CD8-positive, alpha-beta memory T cell (primary cell): ENCODE results near the gene BTN1A1. TPM values are rescaled to one million over a fixed set of nuclear protein-coding genes. Genes with fewer than 3 reads are reported as not detected.
"Not testable (repeated sequence)": the region's sequence is repeated elsewhere in the genome, so short reads cannot be mapped to it uniquely, and the experiment has no call there.

Source experiments
- CTCF ChIA-PET: fragments of 350-600 bp; sonication (Branson Sonifier 250); formaldehyde crosslinking; loops from one replicate; lab custom pipeline; 2021; ENCODE audit warnings: antibody characterized with exemption; lab: Charles Lee
- POLR2A ChIA-PET: fragments of 350-600 bp; sonication (Branson Sonifier 250); formaldehyde crosslinking; loops from one replicate; lab custom pipeline; 2021; ENCODE audit warnings: antibody characterized with exemption; lab: Charles Lee
- DNase-seq, 5 donors: peaks; one replicate each; pipeline versions ENCODE4 v3.0.0 to v3.0.0-alpha.2; 2020 to 2022; ENCODE audit warnings: mixed read lengths in 1 of 5
- H3K27ac ChIP-seq: one replicate; pipeline ENCODE4 v1.7.0; 2013; ENCODE audit warnings: low read depth, mild to moderate bottlenecking, low read length, moderate library complexity
- H3K27me3 ChIP-seq: 2 replicates; pipeline ENCODE4 v1.7.0; 2013; ENCODE audit warnings: low read length, mild to moderate bottlenecking; ENCODE audit not compliant: insufficient read depth, poor library complexity, severe bottlenecking
- H3K36me3 ChIP-seq: 2 replicates; pipeline ENCODE4 v1.7.0; 2013; ENCODE audit warnings: mild to moderate bottlenecking, low read length, moderate library complexity; ENCODE audit not compliant: insufficient read depth
- H3K4me1 ChIP-seq: 2 replicates; pipeline ENCODE4 v1.7.0; 2013; ENCODE audit warnings: mild to moderate bottlenecking, low read length, moderate library complexity; ENCODE audit not compliant: insufficient read depth
- H3K4me3 ChIP-seq: 2 replicates; pipeline ENCODE4 v1.7.0; 2013; ENCODE audit warnings: mild to moderate bottlenecking, low read length
- H3K9me3 ChIP-seq: 2 replicates; pipeline ENCODE4 v1.7.0; 2013; ENCODE audit warnings: mild to moderate bottlenecking, low read length
- H3K27ac Mint-ChIP-seq, 8 donors: one replicate each; pipeline ENCODE4 v1.8.0; 2020 to 2021; ENCODE audit warnings: mixed read lengths in 8 of 8, mild to moderate bottlenecking in 6 of 8, inconsistent platforms in 3 of 8, moderate library complexity in 3 of 8
- H3K27me3 Mint-ChIP-seq, 2 donors: one replicate each; pipeline ENCODE4 v1.8.0; 2020 to 2021; ENCODE audit warnings: mixed read lengths in 2 of 2, mild to moderate bottlenecking in 1 of 2, moderate library complexity in 1 of 2
- H3K36me3 Mint-ChIP-seq, 3 donors: one replicate each; pipeline ENCODE4 v1.8.0; 2020 to 2021; ENCODE audit warnings: mixed read lengths in 3 of 3, inconsistent platforms in 1 of 3, mild to moderate bottlenecking in 1 of 3
- H3K4me1 Mint-ChIP-seq, 3 donors: one replicate each; pipeline ENCODE4 v1.8.0; 2020 to 2021; ENCODE audit warnings: mixed read lengths in 3 of 3, inconsistent platforms in 1 of 3, mild to moderate bottlenecking in 1 of 3
- H3K4me3 Mint-ChIP-seq, 7 donors: one replicate each; pipeline ENCODE4 v1.8.0; 2020 to 2021; ENCODE audit warnings: mixed read lengths in 7 of 7, mild to moderate bottlenecking in 6 of 7, moderate library complexity in 4 of 7, inconsistent platforms in 2 of 7
- H3K9me3 Mint-ChIP-seq, 5 donors: one replicate each; pipeline ENCODE4 v1.8.0; 2020 to 2022; ENCODE audit warnings: mixed read lengths in 5 of 5, mild to moderate bottlenecking in 3 of 5, moderate library complexity in 2 of 5, inconsistent platforms in 1 of 5
- polyA plus RNA-seq: library from polyadenylated mRNA; unstranded; fragments of 300-500 nt; fragmentation: Illumina TruSeq; gene quantifications from one replicate; pipeline ENCODE4 v1.2.3, GENCODE V29; 2021
- total RNA-seq, 2 experiments: library from RNA; stranded (reverse); gene quantifications; one replicate each; pipeline ENCODE4 v1.2.3, GENCODE V29; 2021

The BTN1A1 gene
- total and polyA plus RNA-seq, 3 experiments from 2014 or later: 0.09 TPM; not detected in 2

GRCh38 chr6:26497610-26498009 lies 2.5 kb upstream of the BTN1A1 start:
- H3K27me3 Mint-ChIP-seq: peaks cover 11 to 18% of the 10 kb centered on the region in 2 donors
- peaks cover 10 to 14% (median 12%) of the 10 kb centered on the region in 3 donors for H3K4me1 Mint-ChIP-seq

GRCh38 chr6:26501482-26501986 lies 1.4 kb downstream of the BTN1A1 start:
- Mint-ChIP-seq H3K27ac (peak overlapping the region in 5 of 8 donors; percentile 6 to 84 (median 56)), H3K9me3 (no peaks in the 10 kb centered on the region), H3K4me3 (peak overlapping the region; percentile 59 to 85 (median 79)), H3K27me3 (peaks cover 13 to 34% of the 10 kb centered on the region in 2 donors), H3K36me3 (peaks cover 0 to 4% (median 0%) of the 10 kb centered on the region in 3 donors), H3K4me1 (peaks cover 10 to 14% (median 12%) of the 10 kb centered on the region in 3 donors)
- Histone ChIP-seq H3K9me3 (no peaks in the 10 kb centered on the region), H3K36me3 (no peaks in the 10 kb centered on the region), H3K4me1 (peaks cover 15% of the 10 kb centered on the region), H3K4me3 (peak overlapping the region; percentile 48), H3K27ac (no peak overlapping the region), H3K27me3 (peaks cover 25% of the 10 kb centered on the region)
- POLR2A ChIA-PET: interaction anchor here (0.9 kb wide), 1 partner anchor 28 kb away, joined by 3 read pairs; no protein-coding TSS in a partner anchor
- peak; percentile 10 to 51 (median 20) for DNase-seq
- CTCF ChIA-PET: interaction anchor here (1.1 to 2.3 kb wide), 4 partner anchors 16 to 160 kb away, joined by 3 to 7 read pairs (median 5); no protein-coding TSS in a partner anchor

More at GRCh38 chr6:26497610-26498009, 2.5 kb upstream of the BTN1A1 start:
- ChIA-PET CTCF (interaction anchor here (0.7 to 1.7 kb wide), 3 partner anchors 50 to 1190 kb away, joined by 3 to 4 read pairs (median 3); no protein-coding TSS in a partner anchor), POLR2A (interaction anchor here (1.1 kb wide), 1 partner anchor 24 kb away, joined by 3 read pairs; no protein-coding TSS in a partner anchor)
- H3K27ac ChIP-seq: no peak overlapping the region
- H3K9me3 Mint-ChIP-seq: no peaks in the 10 kb centered on the region
- peaks cover 15% of the 10 kb centered on the region for H3K27me3 ChIP-seq
- DNase-seq: no peak
- peaks cover 15% of the 10 kb centered on the region for H3K4me1 ChIP-seq
- no peak overlapping the region for H3K4me3 ChIP-seq
- no peak overlapping the region for H3K27ac Mint-ChIP-seq
- H3K9me3 ChIP-seq: no peaks in the 10 kb centered on the region
- H3K4me3 Mint-ChIP-seq: no peak overlapping the region
- no peaks in the 10 kb centered on the region for H3K36me3 Mint-ChIP-seq
- no peaks in the 10 kb centered on the region for H3K36me3 ChIP-seq

- Mint-ChIP-seq H3K36me3 (peaks cover 0 to 4% (median 0%) of the 10 kb centered on the region in 3 donors), H3K27me3 (peaks cover 13 to 34% of the 10 kb centered on the region in 2 donors), H3K4me1 (peaks cover 10 to 14% (median 12%) of the 10 kb centered on the region in 3 donors), H3K9me3 (no peaks in the 10 kb centered on the region), H3K27ac (peak overlapping the region in 1 of 8 donors; percentile 84), H3K4me3 (peak overlapping the region; percentile 59 to 85 (median 79))
- ChIA-PET CTCF (interaction anchor here (1.1 to 2.3 kb wide), 2 partner anchors 16 to 161 kb away, joined by 3 to 7 read pairs; no protein-coding TSS in a partner anchor), POLR2A (interaction anchor here (0.9 to 1.2 kb wide), 3 partner anchors 12 to 31 kb away, joined by 3 to 4 read pairs (median 3); no protein-coding TSS in a partner anchor)
- peak overlapping the region; percentile 48 for H3K4me3 ChIP-seq
- peaks cover 25% of the 10 kb centered on the region for H3K27me3 ChIP-seq
- H3K27ac ChIP-seq: no peak overlapping the region
- peaks cover 15% of the 10 kb centered on the region for H3K4me1 ChIP-seq
- peak in 1 of 5 donors; percentile 5 for DNase-seq
- no peaks in the 10 kb centered on the region for H3K9me3 ChIP-seq
- no peaks in the 10 kb centered on the region for H3K36me3 ChIP-seq
These were observed 2.1 kb downstream of the BTN1A1 start for GRCh38 chr6:26502165-26502564.

GRCh38 chr6:26502626-26503025 lies 2.5 kb downstream of the BTN1A1 start:
- Histone ChIP-seq H3K9me3 (no peaks in the 10 kb centered on the region), H3K27me3 (peaks cover 25% of the 10 kb centered on the region), H3K27ac (no peak overlapping the region), H3K4me3 (no peak overlapping the region), H3K36me3 (no peaks in the 10 kb centered on the region), H3K4me1 (peaks cover 15% of the 10 kb centered on the region)
- DNase-seq: no peak
- Mint-ChIP-seq H3K4me3 (no peak overlapping the region), H3K27ac (no peak overlapping the region), H3K4me1 (peaks cover 10 to 14% (median 12%) of the 10 kb centered on the region in 3 donors), H3K36me3 (peaks cover 0 to 4% (median 0%) of the 10 kb centered on the region in 3 donors), H3K9me3 (no peaks in the 10 kb centered on the region), H3K27me3 (peaks cover 13 to 34% of the 10 kb centered on the region in 2 donors)
- ChIA-PET POLR2A (interaction anchor here (0.6 to 1.2 kb wide), 5 partner anchors 9 to 77 kb away, joined by 3 to 4 read pairs (median 3); no protein-coding TSS in a partner anchor), CTCF (interaction anchor here (2.3 kb wide), 1 partner anchor 161 kb away, joined by 7 read pairs; no protein-coding TSS in a partner anchor)

- H3K36me3 ChIP-seq: no peaks in the 10 kb centered on the region
- H3K4me1 ChIP-seq: no peaks in the 10 kb centered on the region
- no peak for DNase-seq
- Mint-ChIP-seq H3K27ac (no peak overlapping the region), H3K27me3 (peaks cover 7 to 19% of the 10 kb centered on the region in 2 donors), H3K9me3 (no peaks in the 10 kb centered on the region), H3K36me3 (peaks cover 0 to 4% (median 3%) of the 10 kb centered on the region in 3 donors), H3K4me1 (no peaks in the 10 kb centered on the region), H3K4me3 (no peak overlapping the region)
- H3K9me3 ChIP-seq: no peaks in the 10 kb centered on the region
- H3K27ac ChIP-seq: no peak overlapping the region
- ChIA-PET CTCF (no interaction called here), POLR2A (interaction anchor here (0.6 kb wide), 1 partner anchor 166 kb away, joined by 3 read pairs; no protein-coding TSS in a partner anchor)
- H3K27me3 ChIP-seq: peaks cover 9% of the 10 kb centered on the region
- no peak overlapping the region for H3K4me3 ChIP-seq
These were observed 7.6 kb downstream of the BTN1A1 start for GRCh38 chr6:26507658-26508057.

GRCh38 chr6:26511033-26511432 lies 10.9 kb downstream of the BTN1A1 start:
- H3K9me3 ChIP-seq, H3K27me3 Mint-ChIP-seq, H3K4me1 Mint-ChIP-seq, H3K4me3 Mint-ChIP-seq, H3K36me3 Mint-ChIP-seq, H3K4me3 ChIP-seq, H3K27ac ChIP-seq, DNase-seq, H3K36me3 ChIP-seq, H3K4me1 ChIP-seq, H3K27me3 ChIP-seq, H3K9me3 Mint-ChIP-seq, CTCF ChIA-PET: not testable (repeated sequence)
- POLR2A ChIA-PET: interaction anchor here (0.7 kb wide), 1 partner anchor 8 kb away, joined by 3 read pairs; no protein-coding TSS in a partner anchor
- H3K27ac Mint-ChIP-seq: peak overlapping the region in 1 of 8 donors; percentile 64

GRCh38 chr6:26514984-26515383 lies 14.9 kb downstream of the BTN1A1 start:
- no peaks in the 10 kb centered on the region for H3K36me3 Mint-ChIP-seq
- H3K4me3 ChIP-seq: no peak overlapping the region
- H3K27me3 ChIP-seq: no peaks in the 10 kb centered on the region
- peaks cover 0 to 1% of the 10 kb centered on the region in 2 donors for H3K27me3 Mint-ChIP-seq
- ChIA-PET POLR2A (no interaction called here), CTCF (no interaction called here)
- H3K36me3 ChIP-seq: no peaks in the 10 kb centered on the region
- H3K27ac Mint-ChIP-seq: no peak overlapping the region
- H3K4me1 ChIP-seq: peaks cover 2% of the 10 kb centered on the region
- no peaks in the 10 kb centered on the region for H3K9me3 Mint-ChIP-seq
- no peaks in the 10 kb centered on the region for H3K9me3 ChIP-seq
- DNase-seq: no peak
- H3K27ac ChIP-seq: no peak overlapping the region
- no peak overlapping the region for H3K4me3 Mint-ChIP-seq
- peaks cover under 1 to 3% (median under 1%) of the 10 kb centered on the region in 3 donors for H3K4me1 Mint-ChIP-seq
